GM18505 (cell line): ENCODE data around the gene ZNF174.

Experiments used
- ATAC-seq: cut with Tn5 transposase; IDR thresholded peaks from one replicate; pipeline ENCODE4 v1.9.1; 2021; ENCODE audit not compliant: unreplicated experiment
- POLR2A ChIP-seq: IDR thresholded peaks from 4 replicates; pipeline ENCODE4 v1.6.1; 2011; ENCODE audit warnings: borderline replicate concordance; ENCODE audit not compliant: insufficient read depth, insufficient read length; ENCODE audit errors: extremely low read depth

Gene ZNF174

GRCh38 chr16:3458278-3458851, 57.4 kb downstream of the ZNF174 start:
- no peak for TF ChIP-seq POLR2A
- ATAC-seq = peak; percentile 22

DNA sequence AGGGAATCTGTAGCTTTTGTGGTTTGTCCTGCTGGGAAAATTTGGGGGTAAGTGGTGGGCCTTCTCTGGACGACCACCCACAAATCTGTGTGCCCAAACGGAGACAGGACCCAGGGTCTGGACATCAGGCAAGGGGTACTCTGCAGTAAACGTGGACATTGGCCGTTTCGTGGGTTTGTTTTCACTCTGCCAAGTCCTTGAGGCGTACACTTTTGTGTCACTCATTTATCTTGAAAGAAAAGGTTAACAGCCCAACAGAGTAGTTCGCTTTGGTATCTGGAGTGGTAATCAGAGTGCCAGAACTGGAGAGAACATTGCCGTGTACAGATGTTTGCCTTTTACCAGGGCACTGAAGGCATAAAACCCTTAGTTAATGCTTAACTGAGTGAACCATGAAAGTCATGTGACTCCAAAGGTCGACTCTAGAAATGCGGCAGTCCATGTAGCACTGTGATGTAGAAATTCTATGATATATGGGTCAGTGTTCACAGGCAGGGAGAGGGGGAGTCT, 57.9 kb downstream of the ZNF174 start:
- no peak for ATAC-seq
- TF ChIP-seq POLR2A = no peak
